ENCODE results near the gene ABCC5. TPM values are rescaled to one million over a fixed set of nuclear protein-coding genes. Genes with fewer than 3 reads are reported as not detected.

ABCC5 gene
- total RNA-seq, 1 experiment from 2014 or later, result 35.1 TPM

- CTCF ChIA-PET, result no interaction called here
Observed at GRCh38 chr3:183943739-183944138, 73.9 kb downstream of the ABCC5 start.

GRCh38 chr3:183941216-183941615 lies 76.5 kb downstream of the ABCC5 start:
- in situ Hi-C loops (cut with HindIII; ENCODE audit: low pct_unique_long_range_greater_than_20kb, low sequenced_read_pairs) (no loop called here), intact Hi-C loops (cut with micrococcal nuclease; ENCODE audit: unreplicated experiment) (no loop called here)
- BruUV-seq (replicated peaks), result no TSS peak
- no peak for DNase-seq (ENCODE audit: low read depth, low spot score)
- ChIA-PET CTCF (interaction anchor here (0.7 kb wide), 1 partner anchor 168 kb away, joined by 6 read pairs; no protein-coding TSS in a partner anchor), POLR2A (no interaction called here)
- no peak for ATAC-seq
- H3K36me3 ChIP-seq (ENCODE audit: control insufficient read depth, insufficient read depth, low read length), result peaks cover 2% of the 10 kb centered on the region; the same call in 1 of the 2 replicates
- TF ChIP-seq REST (IDR thresholded peaks at IDR 0.05; ENCODE audit: insufficient read depth in 1 of 2, low read depth in 2 of 2, low read length in 1 of 2) (no peak), TCF7L2 (IDR thresholded peaks at IDR 0.05; ENCODE audit: low read depth, low read length) (no peak), POLR2AphosphoS5 (IDR thresholded peaks at IDR 0.05; ENCODE audit: low read depth, low read length) (no peak), SIN3A (IDR thresholded peaks at IDR 0.05; ENCODE audit: borderline replicate concordance, insufficient read depth, low read depth, low read length) (no peak), CTCF (IDR thresholded peaks at IDR 0.05) (no peak)
- H3K4me3 ChIP-seq (ENCODE audit: low read depth in 2 of 2, low read length in 2 of 2), result no peak overlapping the region
- no peak overlapping the region for H3K27ac ChIP-seq (ENCODE audit: low read length)
- H3K27me3 ChIP-seq (ENCODE audit: control insufficient read depth, insufficient read depth, low read length), result no peaks in the 10 kb centered on the region
- no peaks in the 10 kb centered on the region for H3K9me3 ChIP-seq (ENCODE audit: control insufficient read depth, insufficient read depth, low read depth, low read length)
- no peaks in the 10 kb centered on the region for H3K4me1 ChIP-seq (ENCODE audit: control insufficient read depth, insufficient read depth, low read length)

More at GRCh38 chr3:183943739-183944138, 73.9 kb downstream of the ABCC5 start:
- in situ Hi-C loops (cut with HindIII; ENCODE audit: low pct_unique_long_range_greater_than_20kb, low sequenced_read_pairs), result no loop called here
- H3K27ac ChIP-seq (ENCODE audit: low read length), result no peak overlapping the region
- ATAC-seq, result no peak
- no peaks in the 10 kb centered on the region for H3K4me1 ChIP-seq (ENCODE audit: control insufficient read depth, insufficient read depth, low read length)
- TF ChIP-seq TCF7L2 (IDR thresholded peaks at IDR 0.05; ENCODE audit: low read depth, low read length) (no peak), SIN3A (IDR thresholded peaks at IDR 0.05; ENCODE audit: borderline replicate concordance, insufficient read depth, low read depth, low read length) (no peak), POLR2AphosphoS5 (IDR thresholded peaks at IDR 0.05; ENCODE audit: low read depth, low read length) (no peak), CTCF (IDR thresholded peaks at IDR 0.05) (no peak), REST (IDR thresholded peaks at IDR 0.05; ENCODE audit: insufficient read depth in 1 of 2, low read depth in 2 of 2, low read length in 1 of 2) (no peak)
- no peaks in the 10 kb centered on the region for H3K27me3 ChIP-seq (ENCODE audit: control insufficient read depth, insufficient read depth, low read length)
- no TSS peak for BruUV-seq (replicated peaks)
- H3K36me3 ChIP-seq (ENCODE audit: control insufficient read depth, insufficient read depth, low read length), result 0 out of 2 replicates have a peak, but pooled peaks cover 6% of the 10 kb centered on the region
- no peak overlapping the region for H3K4me3 ChIP-seq (ENCODE audit: low read depth in 2 of 2, low read length in 2 of 2)
- intact Hi-C loops (cut with micrococcal nuclease; ENCODE audit: unreplicated experiment), result no loop called here
- POLR2A ChIA-PET, result interaction anchor here (0.7 kb wide), 1 partner anchor 358 kb away, joined by 4 read pairs; no protein-coding TSS in a partner anchor
- no peaks in the 10 kb centered on the region for H3K9me3 ChIP-seq (ENCODE audit: control insufficient read depth, insufficient read depth, low read depth, low read length)
- DNase-seq (ENCODE audit: low read depth, low spot score), result no peak
